GM18526 (cell line): ENCODE results near the gene AP1S2.

Experiments
- POLR2A ChIP-seq: IDR thresholded peaks from 3 replicates; pipeline ENCODE4 v1.6.1; 2011; ENCODE audit not compliant: insufficient read length; ENCODE audit errors: extremely low read depth

AP1S2 gene

GRCh38 chrX:15854712-15855567 lies at the start of gene AP1S2:
TSS of gene AP1S2 (minus strand) at chrX:15854813. CDS start at chrX:15852524, 2,289 bp downstream.
- peak; percentile 78 for TF ChIP-seq POLR2A

- TF ChIP-seq POLR2A = no peak
Measured at GRCh38 chrX:15903186-15903681, 48.6 kb upstream of the AP1S2 start.

- TF ChIP-seq POLR2A = no peak
Measured at GRCh38 chrX:15895334-15895733, 40.7 kb upstream of the AP1S2 start.

GRCh38 chrX:15894724-15895123 lies 40.1 kb upstream of the AP1S2 start:
- TF ChIP-seq POLR2A = no peak

GRCh38 chrX:15890463-15890862 lies 35.9 kb upstream of the AP1S2 start:
- no peak for TF ChIP-seq POLR2A

- no peak for TF ChIP-seq POLR2A
Measured at GRCh38 chrX:15888062-15888461, 33.4 kb upstream of the AP1S2 start.

- TF ChIP-seq POLR2A = no peak
Measured at GRCh38 chrX:15883540-15883863, 28.9 kb upstream of the AP1S2 start.

- TF ChIP-seq POLR2A = no peak
Measured at GRCh38 chrX:15882704-15883539, 28.3 kb upstream of the AP1S2 start.

GRCh38 chrX:15881381-15881897 lies 26.8 kb upstream of the AP1S2 start:
- no peak for TF ChIP-seq POLR2A

- TF ChIP-seq POLR2A = no peak
Measured at GRCh38 chrX:15877380-15877779, 22.8 kb upstream of the AP1S2 start.

- TF ChIP-seq POLR2A = no peak
Measured at GRCh38 chrX:15874672-15875071, 20.1 kb upstream of the AP1S2 start.

GRCh38 chrX:15873566-15873965 lies 19.0 kb upstream of the AP1S2 start:
- TF ChIP-seq POLR2A = no peak

GRCh38 chrX:15870310-15870709 lies 15.7 kb upstream of the AP1S2 start:
- no peak for TF ChIP-seq POLR2A

- TF ChIP-seq POLR2A = no peak
Measured at GRCh38 chrX:15869695-15870094, 15.1 kb upstream of the AP1S2 start.

GRCh38 chrX:15866147-15866546 lies 11.5 kb upstream of the AP1S2 start:
- TF ChIP-seq POLR2A = no peak

- TF ChIP-seq POLR2A = no peak
Measured at GRCh38 chrX:15864629-15865028, 10.0 kb upstream of the AP1S2 start.
